HTR-8/SVneo (cell line): ENCODE results near the gene MAPK10.
A peak's percentile ranks its signal among the peaks of the same experiment; 100 is the strongest.
"Not testable (repeated sequence)": the region's sequence is repeated elsewhere in the genome, so short reads cannot be mapped to it uniquely, and the experiment has no call there.

Experiments used
- DNase-seq: peaks from one replicate; pipeline ENCODE4 v3.0.0; 2011; ENCODE audit warnings: low spot score, mixed read lengths; ENCODE audit not compliant: insufficient read length
- FAIRE-seq: peaks from 2 replicates; lab custom pipeline; 2011; peaks lifted over from hg19 to GRCh38; lab: Jason Lieb, UNC

Gene MAPK10

GRCh38 chr4:86220121-86220520 lies 139.7 kb downstream of the MAPK10 start:
- no peak for DNase-seq

GRCh38 chr4:86218746-86219473 lies 140.9 kb downstream of the MAPK10 start:
- no peak for DNase-seq
- no peak for FAIRE-seq

More at GRCh38 chr4:86220121-86220520, 139.7 kb downstream of the MAPK10 start:
- no peak for FAIRE-seq

- FAIRE-seq (no peak), DNase-seq (no peak)
Observed at GRCh38 chr4:86203176-86203575, 156.7 kb downstream of the MAPK10 start.

- DNase-seq (peak; percentile 5), FAIRE-seq (no peak)
Observed at GRCh38 chr4:86185659-86186058, 174.2 kb downstream of the MAPK10 start.

- DNase-seq: no peak
- no peak for FAIRE-seq
Observed at GRCh38 chr4:86184901-86185285, 175.0 kb downstream of the MAPK10 start.

- DNase-seq (no peak), FAIRE-seq (no peak)
Observed at GRCh38 chr4:86184216-86184900, 175.5 kb downstream of the MAPK10 start.

- DNase-seq (peak; percentile 13), FAIRE-seq (no peak)
Observed at GRCh38 chr4:86181585-86181984, 178.3 kb downstream of the MAPK10 start.

GRCh38 chr4:86178211-86178610 lies 181.6 kb downstream of the MAPK10 start:
- DNase-seq: no peak
- FAIRE-seq: no peak

- DNase-seq (no peak), FAIRE-seq (no peak)
Observed at GRCh38 chr4:86174506-86174905, 185.3 kb downstream of the MAPK10 start.

GRCh38 chr4:86168335-86168734 lies 191.5 kb downstream of the MAPK10 start:
- not testable (repeated sequence) for FAIRE-seq

GRCh38 chr4:86160426-86160825 lies 199.4 kb downstream of the MAPK10 start:
- FAIRE-seq (no peak), DNase-seq (no peak)

More at GRCh38 chr4:86168335-86168734, 191.5 kb downstream of the MAPK10 start:
- not testable (repeated sequence) for DNase-seq

- no peak for FAIRE-seq
- no peak for DNase-seq
Observed at GRCh38 chr4:86159216-86159615, 200.6 kb downstream of the MAPK10 start.

GRCh38 chr4:86156531-86156930 lies 203.3 kb downstream of the MAPK10 start:
- no peak for FAIRE-seq

GRCh38 chr4:86155766-86156165 lies 204.1 kb downstream of the MAPK10 start:
- DNase-seq (no peak), FAIRE-seq (no peak)

More at GRCh38 chr4:86156531-86156930, 203.3 kb downstream of the MAPK10 start:
- DNase-seq: no peak

- FAIRE-seq: no peak
- no peak for DNase-seq
Observed at GRCh38 chr4:86152454-86152853, 207.4 kb downstream of the MAPK10 start.

- FAIRE-seq: no peak
- DNase-seq: no peak
Observed at GRCh38 chr4:86151196-86151595, 208.7 kb downstream of the MAPK10 start.

- FAIRE-seq (no peak), DNase-seq (no peak)
Observed at GRCh38 chr4:86141161-86141560, 218.7 kb downstream of the MAPK10 start.

GRCh38 chr4:86132468-86132867 lies 227.4 kb downstream of the MAPK10 start:
- FAIRE-seq (no peak), DNase-seq (no peak)

GRCh38 chr4:86131456-86131855 lies 228.4 kb downstream of the MAPK10 start:
- DNase-seq (no peak), FAIRE-seq (no peak)

GRCh38 chr4:86130160-86130933 lies 229.5 kb downstream of the MAPK10 start:
- FAIRE-seq: no peak

GRCh38 chr4:86129546-86129945 lies 230.3 kb downstream of the MAPK10 start:
- FAIRE-seq: no peak
- no peak for DNase-seq

More at GRCh38 chr4:86130160-86130933, 229.5 kb downstream of the MAPK10 start:
- DNase-seq: no peak
